ENCODE results near the gene OGFOD2.

Gene OGFOD2

DNA sequence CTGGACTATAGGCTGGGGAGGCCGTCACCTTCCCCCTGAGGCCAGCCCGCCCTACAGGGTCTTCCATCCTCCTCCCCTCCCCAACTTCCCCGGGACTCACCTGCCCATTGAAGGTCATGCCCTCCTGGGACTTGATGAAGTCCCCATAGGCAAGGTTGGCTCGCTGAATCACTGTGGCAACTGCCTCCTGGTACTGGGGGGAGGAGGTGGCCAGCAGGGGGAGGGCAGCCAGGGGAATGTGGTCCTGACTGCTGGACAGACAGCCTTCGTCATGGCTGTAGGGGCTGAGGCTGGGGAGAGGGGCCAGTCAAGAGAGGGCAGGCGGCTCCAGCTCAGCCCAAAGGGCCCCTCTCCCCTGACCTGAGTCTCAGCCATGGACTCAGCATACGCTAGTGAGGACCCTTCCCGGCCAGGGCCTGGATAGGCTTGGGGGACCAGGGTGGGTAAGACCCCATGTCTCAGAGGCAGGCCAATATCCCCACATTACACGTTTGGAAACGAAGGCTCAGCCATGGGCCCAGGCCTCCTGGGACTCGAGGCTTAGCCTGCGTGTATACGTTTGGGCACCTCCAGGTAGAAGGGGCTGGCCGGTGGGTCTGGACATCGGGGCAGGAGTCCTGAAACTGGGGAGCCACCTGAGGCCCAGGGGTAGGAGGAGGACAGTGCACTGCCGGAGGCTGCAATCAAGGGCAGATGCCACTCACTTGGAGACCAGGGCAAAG, 21.7 kb downstream of the OGFOD2 start:
- in situ Hi-C loops (cut with MboI; ENCODE audit: low pct_unique_long_range_greater_than_20kb, low sequenced_read_pairs, unreplicated experiment) = no loop called here
- no peak for DNase-seq (ENCODE audit: low spot score)
- TF ChIP-seq, protein P1, sequence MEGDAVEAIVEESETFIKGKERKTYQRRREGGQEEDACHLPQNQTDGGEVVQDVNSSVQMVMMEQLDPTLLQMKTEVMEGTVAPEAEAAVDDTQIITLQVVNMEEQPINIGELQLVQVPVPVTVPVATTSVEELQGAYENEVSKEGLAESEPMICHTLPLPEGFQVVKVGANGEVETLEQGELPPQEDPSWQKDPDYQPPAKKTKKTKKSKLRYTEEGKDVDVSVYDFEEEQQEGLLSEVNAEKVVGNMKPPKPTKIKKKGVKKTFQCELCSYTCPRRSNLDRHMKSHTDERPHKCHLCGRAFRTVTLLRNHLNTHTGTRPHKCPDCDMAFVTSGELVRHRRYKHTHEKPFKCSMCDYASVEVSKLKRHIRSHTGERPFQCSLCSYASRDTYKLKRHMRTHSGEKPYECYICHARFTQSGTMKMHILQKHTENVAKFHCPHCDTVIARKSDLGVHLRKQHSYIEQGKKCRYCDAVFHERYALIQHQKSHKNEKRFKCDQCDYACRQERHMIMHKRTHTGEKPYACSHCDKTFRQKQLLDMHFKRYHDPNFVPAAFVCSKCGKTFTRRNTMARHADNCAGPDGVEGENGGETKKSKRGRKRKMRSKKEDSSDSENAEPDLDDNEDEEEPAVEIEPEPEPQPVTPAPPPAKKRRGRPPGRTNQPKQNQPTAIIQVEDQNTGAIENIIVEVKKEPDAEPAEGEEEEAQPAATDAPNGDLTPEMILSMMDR (IDR thresholded peaks at IDR 0.05; ENCODE audit: extremely low read depth, insufficient read depth, missing control alignments) = no peak

DNA sequence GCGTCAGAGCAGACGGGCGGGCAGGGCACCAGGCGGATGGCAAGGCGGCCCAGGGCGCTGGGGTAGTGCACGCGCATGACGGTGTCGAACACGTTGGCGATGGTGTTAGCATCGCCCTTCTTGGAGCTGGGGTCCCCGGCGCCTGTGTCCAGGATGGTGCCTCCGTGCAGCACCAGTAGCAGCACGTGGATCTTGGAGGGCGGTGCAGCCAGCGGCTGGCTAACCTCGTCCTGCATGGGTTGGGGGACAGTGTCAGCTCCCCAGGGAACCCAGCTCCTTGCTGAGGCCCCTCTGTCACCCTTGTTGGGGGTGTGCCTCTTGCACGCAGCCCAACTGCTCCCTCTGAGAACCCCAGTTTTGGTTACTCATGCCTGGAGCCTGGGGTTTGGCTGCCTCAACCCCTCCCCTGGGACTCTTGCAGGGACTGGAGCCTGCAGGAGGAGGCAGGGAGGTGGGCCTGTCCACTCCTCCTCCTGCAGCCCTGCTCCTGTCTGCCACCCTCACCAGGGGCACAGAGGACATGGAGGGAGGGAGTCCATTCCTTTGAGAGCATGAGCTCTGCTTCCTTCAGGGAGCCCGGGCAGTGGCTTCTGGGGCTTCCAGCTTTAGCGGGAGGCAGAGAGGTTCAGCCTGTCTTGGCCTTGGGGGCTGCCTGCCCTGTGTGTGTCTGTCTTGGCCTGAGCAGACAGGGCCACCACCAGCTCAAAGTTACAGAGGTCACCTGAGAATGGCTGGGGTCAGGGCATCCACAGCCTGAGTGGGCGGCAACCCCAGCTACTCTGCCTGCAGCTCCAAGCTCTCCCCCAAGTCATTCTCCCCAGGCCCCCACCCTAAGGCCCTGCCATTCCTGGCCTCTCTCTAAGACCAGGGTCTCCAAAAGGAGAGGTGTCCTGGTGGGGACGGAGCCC, 22.6 kb downstream of the OGFOD2 start:
- in situ Hi-C loops (cut with MboI; ENCODE audit: low pct_unique_long_range_greater_than_20kb, low sequenced_read_pairs, unreplicated experiment) = no loop called here
- DNase-seq (ENCODE audit: low spot score) = no peak
- TF ChIP-seq, protein P1 (IDR thresholded peaks at IDR 0.05; ENCODE audit: extremely low read depth, insufficient read depth, missing control alignments) = no peak

DNA sequence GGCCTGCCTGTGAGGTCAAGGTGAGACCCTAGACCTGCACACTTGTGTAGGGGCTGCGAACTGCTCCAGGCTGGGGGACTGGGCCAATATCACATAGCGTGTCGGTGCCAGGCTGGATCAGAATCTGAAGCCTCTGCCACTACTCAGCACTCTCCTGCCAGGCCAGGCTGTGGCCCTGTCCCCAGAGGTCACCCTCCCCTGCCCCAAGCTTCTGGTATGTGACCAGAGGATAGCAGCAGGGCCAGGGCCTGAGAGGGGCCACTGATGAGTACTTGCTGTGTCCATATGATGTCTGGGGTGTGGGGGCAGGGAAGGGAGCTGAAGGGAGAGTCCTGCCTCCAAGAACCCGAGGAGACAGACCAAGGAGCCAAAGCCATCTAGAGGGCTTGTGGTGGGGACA, 23.3 kb downstream of the OGFOD2 start:
- TF ChIP-seq, protein P1 (IDR thresholded peaks at IDR 0.05; ENCODE audit: extremely low read depth, insufficient read depth, missing control alignments) = no peak
- in situ Hi-C loops (cut with MboI; ENCODE audit: low pct_unique_long_range_greater_than_20kb, low sequenced_read_pairs, unreplicated experiment) = no loop called here
- DNase-seq (ENCODE audit: low spot score) = no peak

DNA sequence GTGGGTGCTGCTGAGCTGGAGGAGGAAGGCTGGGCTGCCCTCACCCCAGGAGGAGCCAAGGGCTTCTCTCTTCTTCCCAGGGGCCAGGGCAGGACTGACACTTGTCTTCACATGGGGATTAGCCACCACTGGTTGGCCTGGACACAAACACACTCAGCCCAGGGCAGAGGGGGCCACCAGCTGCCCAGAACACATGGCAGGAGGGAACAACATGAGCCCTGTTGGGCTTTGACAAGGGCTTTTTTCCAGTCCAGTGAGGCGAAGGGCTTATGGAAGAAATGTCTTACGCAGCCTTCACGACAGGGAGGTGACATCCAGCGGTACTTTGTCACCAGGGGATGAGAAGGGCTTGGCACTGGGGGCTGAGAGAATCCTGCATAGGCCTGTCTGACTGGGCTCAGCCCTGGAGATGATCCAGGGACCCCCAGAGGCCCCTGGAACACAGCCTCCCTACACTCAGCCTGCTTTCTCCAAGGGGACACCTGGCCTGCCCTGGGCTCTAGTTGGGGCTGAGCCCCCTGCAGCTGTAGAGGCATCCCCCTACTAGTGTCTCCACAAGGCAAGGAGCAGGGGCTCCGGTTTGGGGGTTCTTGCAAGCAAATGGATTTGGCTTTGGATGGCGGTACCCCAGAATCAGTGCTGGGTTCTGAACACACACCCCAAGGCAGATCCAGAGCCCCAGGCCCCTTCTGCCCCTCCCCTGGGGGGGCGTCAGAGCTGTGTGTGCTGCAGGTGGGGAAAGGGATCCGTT, 24.3 kb downstream of the OGFOD2 start:
- no peak for DNase-seq (ENCODE audit: low spot score)
- in situ Hi-C loops (cut with MboI; ENCODE audit: low pct_unique_long_range_greater_than_20kb, low sequenced_read_pairs, unreplicated experiment) = no loop called here

DNA sequence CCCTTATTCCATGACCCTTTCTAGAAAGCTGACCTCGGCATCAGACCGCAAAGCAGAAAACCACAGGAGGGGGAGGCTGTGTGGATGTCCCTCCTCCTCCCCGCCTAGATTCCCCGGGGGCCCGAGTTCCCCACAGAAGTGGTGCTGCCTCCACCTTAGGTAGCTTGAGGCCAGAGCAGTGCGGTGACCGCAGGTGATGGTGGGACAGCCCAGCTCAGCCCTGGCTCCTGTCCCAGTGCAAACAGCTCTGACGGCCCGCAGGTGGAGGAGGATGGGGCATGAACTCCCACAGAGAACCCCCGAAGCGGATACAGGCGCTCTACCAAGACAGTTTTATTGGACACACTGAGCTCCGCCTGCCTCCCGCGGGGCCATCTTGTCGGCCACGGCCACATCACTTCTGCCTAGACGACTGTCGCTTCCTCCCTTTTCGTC, 25.0 kb downstream of the OGFOD2 start:
- DNase-seq (ENCODE audit: low spot score) = no peak
- TF ChIP-seq, protein P1 (IDR thresholded peaks at IDR 0.05; ENCODE audit: extremely low read depth, insufficient read depth, missing control alignments) = no peak
- in situ Hi-C loops (cut with MboI; ENCODE audit: low pct_unique_long_range_greater_than_20kb, low sequenced_read_pairs, unreplicated experiment) = no loop called here

More for the DNA sequence above, 24.3 kb downstream of the OGFOD2 start:
- TF ChIP-seq, protein P1 (IDR thresholded peaks at IDR 0.05; ENCODE audit: extremely low read depth, insufficient read depth, missing control alignments) = no peak

DNA sequence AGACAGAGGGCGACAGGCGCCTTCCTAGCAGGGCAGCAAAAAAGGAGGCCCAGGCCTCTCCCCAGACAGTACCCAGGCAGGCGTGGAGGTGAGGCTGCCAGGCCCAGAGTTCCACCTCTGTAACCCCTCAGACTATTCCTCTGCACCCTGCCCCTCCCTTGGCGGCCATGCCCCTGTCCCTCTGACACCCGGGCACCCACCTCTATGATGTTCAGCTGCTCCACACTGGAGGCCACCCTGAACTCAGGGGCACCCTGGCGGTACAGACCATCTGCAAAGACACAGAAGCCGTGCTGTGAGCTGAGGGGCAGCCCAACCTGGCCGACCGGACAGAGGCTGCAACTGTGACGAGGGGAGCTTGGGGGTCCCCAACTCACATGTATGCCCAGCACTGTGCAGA, 25.5 kb downstream of the OGFOD2 start:
- TF ChIP-seq, protein P1 (IDR thresholded peaks at IDR 0.05; ENCODE audit: extremely low read depth, insufficient read depth, missing control alignments) = no peak
- in situ Hi-C loops (cut with MboI; ENCODE audit: low pct_unique_long_range_greater_than_20kb, low sequenced_read_pairs, unreplicated experiment) = no loop called here
- DNase-seq (ENCODE audit: low spot score) = no peak
